SH-SY5Y (cell line): Measurements from ENCODE around the gene VAV3.

Experiments used
- GATA2 ChIP-seq: IDR thresholded peaks from 2 replicates; pipeline ENCODE4 v1.6.1; 2011; ENCODE audit warnings: mild to moderate bottlenecking, low read depth, low read length
- GATA3 ChIP-seq: IDR thresholded peaks from 2 replicates; pipeline ENCODE4 v1.6.1; 2011; ENCODE audit warnings: low read depth, mild to moderate bottlenecking, low read length, moderate library complexity

DNA sequence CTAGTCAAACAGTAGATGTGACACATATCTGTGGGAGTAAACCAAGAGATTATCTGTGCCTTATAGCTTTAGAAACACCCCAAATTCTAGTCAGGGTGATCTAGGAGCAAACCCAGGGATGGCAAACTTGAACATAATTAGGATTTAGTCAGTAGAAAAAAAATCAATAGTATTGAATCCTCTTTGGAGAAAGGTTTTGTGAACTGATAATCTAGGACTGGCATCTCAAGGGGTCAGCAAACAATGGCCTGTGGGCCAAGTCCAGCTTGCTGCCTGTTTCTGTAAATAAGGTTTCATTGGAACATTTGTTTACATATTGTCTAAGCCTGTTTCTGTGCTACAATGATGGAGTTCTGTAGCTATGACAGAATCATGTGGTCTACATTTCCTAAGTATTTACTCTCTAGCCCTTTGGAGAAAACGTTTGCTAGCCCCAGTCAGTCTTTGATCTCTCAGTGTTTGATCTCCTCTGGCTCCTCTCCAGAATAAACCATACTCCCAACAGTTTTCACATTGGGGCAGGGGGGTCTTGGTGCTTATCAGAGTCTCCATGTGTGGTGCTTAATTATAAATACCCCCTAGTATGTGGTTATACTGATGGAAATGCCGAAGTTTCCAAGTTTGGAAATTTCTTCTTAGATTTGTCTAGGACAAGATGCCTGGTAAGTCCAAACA lies 438.3 kb downstream of the VAV3 start:
- TF ChIP-seq GATA2, result no peak
- TF ChIP-seq GATA3, result no peak
